ENCODE data around the gene LIMS1.
A peak's percentile ranks its signal among the peaks of the same experiment; 100 is the strongest.
"Not testable (repeated sequence)": the region's sequence is repeated elsewhere in the genome, so short reads cannot be mapped to it uniquely, and the experiment has no call there.

LIMS1 gene

DNA sequence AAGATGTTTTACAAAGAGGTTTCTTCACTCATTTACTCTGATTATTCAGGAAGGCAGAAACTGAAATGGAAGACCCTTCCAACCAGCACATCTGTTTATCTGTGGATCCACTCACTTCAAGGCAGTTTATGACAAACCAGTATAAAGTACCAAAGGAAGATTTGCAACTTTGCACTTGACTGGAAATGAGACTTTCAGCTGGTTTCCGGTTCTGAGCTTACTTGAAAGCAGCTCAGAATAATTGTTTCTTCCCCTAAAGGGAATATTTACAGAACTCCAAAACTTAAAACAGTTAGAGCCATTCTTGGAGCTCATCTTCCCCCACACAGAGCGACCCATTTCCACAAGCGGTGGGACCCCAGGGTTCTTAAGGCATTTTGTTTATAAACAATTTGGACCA, 129.8 kb downstream of the LIMS1 start:
- DNase-seq (ENCODE audit: low read depth in 2 of 2), result not testable (repeated sequence)

GRCh38 chr2:108664979-108665378, 130.7 kb downstream of the LIMS1 start:
- DNase-seq (ENCODE audit: low read depth in 2 of 2), result not testable (repeated sequence)

DNA sequence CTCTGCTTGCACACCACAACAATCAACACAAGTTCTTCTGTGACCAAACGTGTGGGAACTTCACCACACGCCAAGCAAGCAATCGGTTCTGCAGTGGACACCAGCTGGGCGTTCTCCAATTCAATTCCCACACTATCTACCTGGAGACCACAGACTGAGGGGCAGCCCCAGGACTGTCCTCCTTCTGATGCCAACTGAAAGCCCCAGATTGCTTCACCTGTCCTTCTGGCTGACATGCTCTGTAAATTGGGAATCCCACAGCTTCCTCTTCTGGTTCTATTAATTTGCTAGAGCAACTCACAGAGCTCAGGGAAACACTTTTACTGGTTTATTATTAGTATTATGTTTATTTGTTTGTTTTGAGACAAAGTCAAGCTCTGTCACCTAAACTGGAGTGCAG, 131.7 kb downstream of the LIMS1 start:
- not testable (repeated sequence) for DNase-seq (ENCODE audit: low read depth in 2 of 2)

- DNase-seq (ENCODE audit: low read depth in 2 of 2), result not testable (repeated sequence)
These were observed 132.9 kb downstream of the LIMS1 start for GRCh38 chr2:108667140-108667539.

DNA sequence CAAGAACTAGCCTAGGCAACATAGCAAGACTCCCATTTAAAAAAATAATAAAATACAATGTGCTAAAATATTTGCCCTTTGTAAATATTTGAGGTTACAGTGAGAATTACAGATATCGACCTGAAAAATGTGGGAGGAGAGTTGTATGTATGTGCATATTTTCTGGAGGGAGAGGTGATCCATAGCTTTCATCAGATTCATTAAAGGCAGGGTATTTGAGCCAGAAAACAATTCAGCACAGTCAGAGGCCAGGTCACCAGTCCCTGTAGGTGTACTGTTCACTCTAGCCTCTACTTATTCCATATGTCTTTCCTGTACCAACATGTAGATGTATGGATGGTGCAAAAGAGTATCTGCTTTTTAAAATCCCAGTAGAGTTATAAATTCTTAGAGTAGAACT, 136.0 kb downstream of the LIMS1 start:
- not testable (repeated sequence) for DNase-seq (ENCODE audit: low read depth in 2 of 2)

GRCh38 chr2:108672200-108672805, 138.0 kb downstream of the LIMS1 start:
- DNase-seq (ENCODE audit: low read depth in 2 of 2), result not testable (repeated sequence)

DNA sequence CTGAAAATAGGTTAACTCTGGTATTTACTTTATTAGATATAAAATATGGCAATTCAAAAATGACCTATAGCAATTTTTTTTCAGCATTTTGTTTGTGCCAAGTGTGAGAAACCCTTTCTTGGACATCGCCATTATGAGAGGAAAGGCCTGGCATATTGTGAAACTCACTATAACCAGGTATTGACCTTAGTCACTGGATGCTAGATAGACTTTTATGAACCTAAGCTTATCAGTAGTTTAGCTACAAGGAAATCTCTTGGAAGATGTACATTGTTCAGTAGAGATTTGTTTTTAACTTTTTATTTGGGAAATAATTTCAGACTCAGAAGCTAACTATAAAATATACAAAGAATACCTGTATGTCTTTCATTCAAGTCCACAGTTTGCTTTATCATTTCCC, 142.3 kb downstream of the LIMS1 start:
- DNase-seq (ENCODE audit: low read depth in 2 of 2), result not testable (repeated sequence)

GRCh38 chr2:108677239-108677744, 143.0 kb downstream of the LIMS1 start:
- DNase-seq (ENCODE audit: low read depth in 2 of 2), result not testable (repeated sequence)

- DNase-seq (ENCODE audit: low read depth in 2 of 2), result not testable (repeated sequence)
These were observed 144.0 kb downstream of the LIMS1 start for GRCh38 chr2:108678198-108678651.

DNA sequence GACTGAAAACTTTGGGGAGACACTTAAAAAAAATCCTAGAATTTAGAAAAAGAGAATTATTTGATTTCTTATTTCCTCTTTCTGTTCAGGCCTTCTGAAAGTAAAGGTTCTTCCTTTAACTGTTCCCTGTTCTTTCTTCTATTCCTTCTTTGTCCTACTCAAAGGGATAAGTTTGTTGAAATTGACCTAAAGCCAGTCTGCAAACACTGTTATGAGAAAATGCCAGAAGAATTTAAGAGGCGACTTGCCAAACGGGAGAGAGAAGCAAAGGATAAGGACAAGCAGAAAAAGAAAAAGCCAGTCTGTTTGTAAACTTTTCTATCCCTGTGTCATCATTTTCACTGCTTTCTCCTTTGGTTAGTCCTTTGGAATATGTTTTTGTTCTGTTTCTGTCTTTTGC, 146.5 kb downstream of the LIMS1 start:
- not testable (repeated sequence) for DNase-seq (ENCODE audit: low read depth in 2 of 2)

GRCh38 chr2:108688818-108689756, 154.8 kb downstream of the LIMS1 start:
- DNase-seq (ENCODE audit: low read depth in 2 of 2), result not testable (repeated sequence)

GRCh38 chr2:108690001-108690400, 155.7 kb downstream of the LIMS1 start:
- not testable (repeated sequence) for DNase-seq (ENCODE audit: low read depth in 2 of 2)

DNA sequence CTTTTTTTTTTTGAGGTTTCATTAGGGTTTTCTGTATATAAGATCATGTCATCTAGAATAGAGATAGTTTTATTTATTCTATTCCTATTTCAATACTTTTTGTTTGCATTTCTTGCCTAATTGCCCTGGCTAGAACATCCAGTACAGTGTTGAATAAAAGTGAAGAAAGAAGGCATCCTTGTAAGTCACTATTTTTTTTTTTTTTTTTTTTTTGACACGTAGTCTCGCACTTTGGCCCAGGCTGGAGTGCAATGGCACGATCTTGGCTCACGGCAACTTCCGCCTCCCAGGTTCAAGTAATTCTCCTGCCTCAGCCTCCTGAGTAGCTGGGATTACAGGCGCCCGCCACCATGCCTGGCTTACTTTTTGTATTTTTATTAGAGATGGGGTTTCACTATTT, 157.2 kb downstream of the LIMS1 start:
- no peak for DNase-seq (ENCODE audit: low read depth in 2 of 2)

DNA sequence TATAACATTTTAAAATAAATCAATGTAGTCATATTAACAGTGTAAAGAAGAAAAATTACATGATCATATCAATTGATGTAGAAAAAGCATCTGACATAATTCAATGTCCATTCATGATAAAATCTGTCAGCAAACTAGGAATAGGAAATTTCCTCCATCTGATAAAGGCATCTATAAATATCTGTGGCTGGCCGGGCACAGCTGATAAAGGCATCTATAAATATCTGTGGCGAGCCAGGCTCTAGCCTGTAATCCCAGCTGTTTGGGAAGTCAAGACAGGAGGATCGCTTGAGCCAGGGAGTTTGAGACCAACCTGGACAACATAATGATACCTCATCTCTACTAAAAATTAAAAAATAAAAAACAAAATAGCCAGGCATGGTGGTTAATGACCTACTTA, 166.9 kb downstream of the LIMS1 start:
- DNase-seq (ENCODE audit: low read depth in 2 of 2), result no peak

GRCh38 chr2:108701806-108702205, 167.5 kb downstream of the LIMS1 start:
- DNase-seq (ENCODE audit: low read depth in 2 of 2), result no peak

DNA sequence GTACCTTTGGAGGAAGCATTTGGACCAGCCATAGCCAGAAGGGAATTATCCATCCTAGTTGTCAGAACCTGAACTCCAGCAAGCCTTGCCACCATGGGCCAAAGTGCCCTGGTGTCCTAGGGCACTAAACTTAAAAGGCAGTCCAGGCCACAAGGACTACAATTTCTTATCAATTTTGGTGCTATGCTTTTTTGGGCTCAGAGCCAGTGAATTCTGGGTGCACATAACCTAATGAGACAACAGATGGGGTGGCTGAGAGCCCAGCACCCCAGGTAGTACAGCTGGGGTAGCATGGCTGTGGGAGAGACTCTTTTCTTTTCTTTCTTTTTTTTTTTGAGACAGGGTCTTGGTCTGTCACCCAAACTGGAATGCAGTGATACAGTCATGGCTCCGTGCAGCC, 170.6 kb downstream of the LIMS1 start:
- DNase-seq (ENCODE audit: low read depth in 2 of 2), result no peak

GRCh38 chr2:108707300-108707699, 173.0 kb downstream of the LIMS1 start:
- no peak for DNase-seq (ENCODE audit: low read depth in 2 of 2)

- DNase-seq (ENCODE audit: low read depth in 2 of 2), result not testable (repeated sequence)
These were observed 182.7 kb downstream of the LIMS1 start for GRCh38 chr2:108716971-108717370.

GRCh38 chr2:108719149-108720044, 185.1 kb downstream of the LIMS1 start, which contains the start of gene RANBP2:
TSS of gene RANBP2 (plus strand) at chr2:108719482. CDS start at chr2:108719607, 125 bp downstream.
- peak; percentile 86 to 88 for DNase-seq (ENCODE audit: low read depth in 2 of 2)

DNA sequence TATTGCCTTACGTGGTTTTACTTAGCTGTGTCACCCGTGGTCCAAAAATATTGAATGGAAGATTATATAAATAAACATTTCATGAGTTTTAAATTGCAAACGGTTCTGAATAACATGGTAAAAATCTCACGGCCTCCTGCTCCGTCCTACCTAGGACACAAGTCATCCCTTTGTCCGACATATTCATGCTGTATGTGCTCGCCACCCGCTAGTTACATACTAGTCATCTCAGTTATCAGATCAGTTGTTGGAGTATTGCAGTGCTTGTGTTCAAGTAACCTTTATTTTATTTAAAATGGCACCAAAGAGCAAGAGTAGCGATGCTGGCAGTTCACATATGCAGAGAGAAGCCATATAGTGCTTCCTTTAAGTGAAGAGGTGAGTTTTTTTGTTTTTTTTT, 191.8 kb downstream of the LIMS1 start:
- DNase-seq (ENCODE audit: low read depth in 2 of 2), result not testable (repeated sequence)

GRCh38 chr2:108734656-108735055, 200.4 kb downstream of the LIMS1 start:
- not testable (repeated sequence) for DNase-seq (ENCODE audit: low read depth in 2 of 2)
